Measurements from ENCODE around the gene CSNK1G1.
"Not testable (repeated sequence)": the region's sequence is repeated elsewhere in the genome, so short reads cannot be mapped to it uniquely, and the experiment has no call there.

CSNK1G1 gene

DNA sequence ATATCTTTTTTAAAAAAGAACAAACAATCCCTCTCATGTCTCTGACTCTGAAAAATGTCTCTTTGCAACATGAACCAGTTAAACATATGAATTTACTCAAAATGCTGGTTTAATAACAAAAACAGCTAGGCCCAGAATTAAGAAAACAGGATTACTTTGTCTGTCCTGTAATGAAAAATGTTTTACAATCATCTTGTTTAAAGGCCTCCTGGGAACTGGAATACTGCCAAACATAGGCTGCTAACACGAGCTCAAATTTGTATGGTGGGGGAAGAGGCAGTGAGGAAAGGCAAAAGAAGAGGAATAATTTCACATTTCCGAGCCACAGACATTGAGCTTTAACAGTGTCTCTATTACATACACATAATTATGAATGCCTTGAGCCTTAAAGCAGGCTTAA, 131.5 kb downstream of the CSNK1G1 start:
- Histone ChIP-seq H2AFZ (ENCODE audit: low read depth, low read length, severe bottlenecking) (no peak overlapping the region), H3K9me3 (ENCODE audit: insufficient read depth, low read length) (no peaks in the 10 kb centered on the region), H3K79me2 (ENCODE audit: insufficient read depth, low read length) (no peaks in the 10 kb centered on the region), H3K27me3 (ENCODE audit: low read length) (no peaks in the 10 kb centered on the region), H3K4me3 (ENCODE audit: insufficient read depth, low read length, poor library complexity, severe bottlenecking) (no peak overlapping the region), H3K9ac (ENCODE audit: low read length) (no peak overlapping the region), H3K9me2 (replicated peaks; ENCODE audit: insufficient read depth, low read length) (no peaks in the 10 kb centered on the region), H3K4me2 (ENCODE audit: low read depth, low read length, poor library complexity, severe bottlenecking) (no peak overlapping the region), H4K20me1 (ENCODE audit: low read depth, low read length) (no peaks in the 10 kb centered on the region), H3F3A (ENCODE audit: insufficient read depth) (no peaks in the 10 kb centered on the region), H3K36me3 (ENCODE audit: low read length) (no peaks in the 10 kb centered on the region), H3K27ac (ENCODE audit: low read depth, low read length) (no peak overlapping the region)
- TF ChIP-seq, protein P1, sequence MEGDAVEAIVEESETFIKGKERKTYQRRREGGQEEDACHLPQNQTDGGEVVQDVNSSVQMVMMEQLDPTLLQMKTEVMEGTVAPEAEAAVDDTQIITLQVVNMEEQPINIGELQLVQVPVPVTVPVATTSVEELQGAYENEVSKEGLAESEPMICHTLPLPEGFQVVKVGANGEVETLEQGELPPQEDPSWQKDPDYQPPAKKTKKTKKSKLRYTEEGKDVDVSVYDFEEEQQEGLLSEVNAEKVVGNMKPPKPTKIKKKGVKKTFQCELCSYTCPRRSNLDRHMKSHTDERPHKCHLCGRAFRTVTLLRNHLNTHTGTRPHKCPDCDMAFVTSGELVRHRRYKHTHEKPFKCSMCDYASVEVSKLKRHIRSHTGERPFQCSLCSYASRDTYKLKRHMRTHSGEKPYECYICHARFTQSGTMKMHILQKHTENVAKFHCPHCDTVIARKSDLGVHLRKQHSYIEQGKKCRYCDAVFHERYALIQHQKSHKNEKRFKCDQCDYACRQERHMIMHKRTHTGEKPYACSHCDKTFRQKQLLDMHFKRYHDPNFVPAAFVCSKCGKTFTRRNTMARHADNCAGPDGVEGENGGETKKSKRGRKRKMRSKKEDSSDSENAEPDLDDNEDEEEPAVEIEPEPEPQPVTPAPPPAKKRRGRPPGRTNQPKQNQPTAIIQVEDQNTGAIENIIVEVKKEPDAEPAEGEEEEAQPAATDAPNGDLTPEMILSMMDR (IDR thresholded peaks at IDR 0.05; ENCODE audit: insufficient read depth, low read length, poor library complexity, severe bottlenecking), result no peak
- no peak for TF ChIP-seq EZH2phosphoT487 (conservative IDR thresholded peaks at IDR 0.05; ENCODE audit: low read length)

DNA sequence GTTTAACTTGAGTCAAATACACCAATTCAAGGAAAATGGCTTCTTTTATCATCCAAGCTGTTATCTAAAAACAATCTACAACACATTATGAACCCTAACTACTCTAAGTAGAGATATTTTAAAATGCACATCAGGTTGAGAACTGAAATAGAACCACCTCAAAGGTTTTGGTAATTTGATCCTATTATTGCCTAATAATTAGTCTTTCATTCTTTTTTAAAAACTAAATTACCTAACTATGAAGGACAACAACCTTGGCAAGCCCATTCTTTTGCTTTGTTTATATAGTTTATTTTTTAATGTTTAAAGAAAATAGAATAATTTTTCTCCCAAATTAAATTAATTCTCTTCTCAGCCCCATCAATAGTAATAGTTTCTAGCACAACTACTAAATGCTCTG, 132.1 kb downstream of the CSNK1G1 start:
- Histone ChIP-seq H3K27ac (ENCODE audit: low read depth, low read length) (no peak overlapping the region), H3K27me3 (ENCODE audit: low read length) (no peaks in the 10 kb centered on the region), H3K4me2 (ENCODE audit: low read depth, low read length, poor library complexity, severe bottlenecking) (no peak overlapping the region), H3K9me3 (ENCODE audit: insufficient read depth, low read length) (no peaks in the 10 kb centered on the region), H4K20me1 (ENCODE audit: low read depth, low read length) (no peaks in the 10 kb centered on the region), H3K4me3 (ENCODE audit: insufficient read depth, low read length, poor library complexity, severe bottlenecking) (no peak overlapping the region), H3K36me3 (ENCODE audit: low read length) (no peaks in the 10 kb centered on the region), H3K9me2 (replicated peaks; ENCODE audit: insufficient read depth, low read length) (no peaks in the 10 kb centered on the region), H2AFZ (ENCODE audit: low read depth, low read length, severe bottlenecking) (no peak overlapping the region), H3K79me2 (ENCODE audit: insufficient read depth, low read length) (no peaks in the 10 kb centered on the region), H3K9ac (ENCODE audit: low read length) (no peak overlapping the region), H3F3A (ENCODE audit: insufficient read depth) (no peaks in the 10 kb centered on the region)
- TF ChIP-seq, protein P1 (IDR thresholded peaks at IDR 0.05; ENCODE audit: insufficient read depth, low read length, poor library complexity, severe bottlenecking), result no peak
- no peak for TF ChIP-seq EZH2phosphoT487 (conservative IDR thresholded peaks at IDR 0.05; ENCODE audit: low read length)

DNA sequence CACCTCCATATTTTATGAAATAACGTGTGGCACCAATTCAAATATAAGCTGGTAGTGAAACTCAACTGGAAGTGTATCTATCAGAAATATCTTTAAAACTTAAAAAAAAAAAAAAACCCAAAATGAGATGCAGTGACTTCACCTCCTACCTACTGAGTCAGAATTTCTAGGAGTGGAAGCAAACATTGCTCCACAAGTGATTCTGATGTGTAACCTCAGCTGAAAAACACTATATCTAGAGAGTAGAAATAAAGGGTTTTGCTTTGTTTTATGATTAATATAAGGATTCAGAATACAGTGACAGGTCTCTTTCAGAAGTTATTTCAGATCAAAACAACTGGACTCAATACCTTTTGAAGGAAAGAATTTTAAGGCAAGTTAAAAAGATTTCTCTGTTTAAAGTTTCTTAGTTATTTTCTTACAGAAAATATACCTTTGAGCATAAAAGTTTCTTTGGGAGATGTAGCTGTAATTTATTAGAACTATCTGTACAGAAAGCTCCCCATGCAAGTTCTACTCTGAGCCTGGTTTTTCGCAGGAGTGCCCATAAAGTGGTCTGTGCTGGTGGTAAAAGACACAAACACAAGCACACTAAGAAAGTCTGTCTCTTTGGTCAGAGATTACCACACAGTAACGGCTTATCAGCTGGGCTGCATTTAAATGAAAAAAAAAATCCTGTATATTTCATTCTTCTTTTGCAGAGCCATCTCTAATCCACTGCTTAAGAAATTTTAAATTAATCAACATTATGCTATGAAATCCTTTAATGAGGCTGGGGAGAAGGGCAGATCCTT, 133.2 kb downstream of the CSNK1G1 start:
- Histone ChIP-seq H3K9me2 (replicated peaks; ENCODE audit: insufficient read depth, low read length) (no peaks in the 10 kb centered on the region), H3K9me3 (ENCODE audit: insufficient read depth, low read length) (no peaks in the 10 kb centered on the region), H3F3A (ENCODE audit: insufficient read depth) (no peaks in the 10 kb centered on the region), H2AFZ (ENCODE audit: low read depth, low read length, severe bottlenecking) (no peak overlapping the region), H3K4me3 (ENCODE audit: insufficient read depth, low read length, poor library complexity, severe bottlenecking) (no peak overlapping the region), H3K9ac (ENCODE audit: low read length) (no peak overlapping the region), H3K27me3 (ENCODE audit: low read length) (no peaks in the 10 kb centered on the region), H3K36me3 (ENCODE audit: low read length) (no peaks in the 10 kb centered on the region), H3K79me2 (ENCODE audit: insufficient read depth, low read length) (no peaks in the 10 kb centered on the region; the same call in 1 of the 2 replicates), H3K27ac (ENCODE audit: low read depth, low read length) (no peak overlapping the region), H3K4me2 (ENCODE audit: low read depth, low read length, poor library complexity, severe bottlenecking) (no peak overlapping the region), H4K20me1 (ENCODE audit: low read depth, low read length) (no peaks in the 10 kb centered on the region)
- no peak for TF ChIP-seq EZH2phosphoT487 (conservative IDR thresholded peaks at IDR 0.05; ENCODE audit: low read length)
- TF ChIP-seq, protein P1 (IDR thresholded peaks at IDR 0.05; ENCODE audit: insufficient read depth, low read length, poor library complexity, severe bottlenecking), result no peak

DNA sequence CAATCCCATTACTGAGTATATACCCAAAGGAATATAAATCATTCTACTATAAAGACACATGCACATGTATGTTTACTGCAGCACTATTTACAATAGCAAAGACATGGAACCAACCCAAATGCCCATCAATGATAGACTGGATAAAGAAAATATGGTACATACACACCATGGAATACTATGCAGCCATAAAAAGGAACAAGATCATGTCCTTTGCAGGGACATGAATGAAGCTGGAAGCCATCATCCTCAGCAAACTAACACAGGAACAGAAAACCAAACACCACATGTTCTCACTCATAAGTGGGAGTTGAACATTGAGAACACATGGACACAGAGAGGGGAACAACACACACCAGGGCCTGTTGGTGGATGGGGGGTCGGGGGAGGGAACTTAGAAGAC, 134.1 kb downstream of the CSNK1G1 start:
- H3K9ac ChIP-seq (ENCODE audit: low read length); H3K27me3 ChIP-seq (ENCODE audit: low read length); H2AFZ ChIP-seq (ENCODE audit: low read depth, low read length, severe bottlenecking); H3K36me3 ChIP-seq (ENCODE audit: low read length); H3K79me2 ChIP-seq (ENCODE audit: insufficient read depth, low read length); H3K4me2 ChIP-seq (ENCODE audit: low read depth, low read length, poor library complexity, severe bottlenecking); H3K27ac ChIP-seq (ENCODE audit: low read depth, low read length); H3K9me3 ChIP-seq (ENCODE audit: insufficient read depth, low read length); H4K20me1 ChIP-seq (ENCODE audit: low read depth, low read length); H3K9me2 ChIP-seq (replicated peaks; ENCODE audit: insufficient read depth, low read length); H3F3A ChIP-seq (ENCODE audit: insufficient read depth); H3K4me3 ChIP-seq (ENCODE audit: insufficient read depth, low read length, poor library complexity, severe bottlenecking): not testable (repeated sequence)

DNA sequence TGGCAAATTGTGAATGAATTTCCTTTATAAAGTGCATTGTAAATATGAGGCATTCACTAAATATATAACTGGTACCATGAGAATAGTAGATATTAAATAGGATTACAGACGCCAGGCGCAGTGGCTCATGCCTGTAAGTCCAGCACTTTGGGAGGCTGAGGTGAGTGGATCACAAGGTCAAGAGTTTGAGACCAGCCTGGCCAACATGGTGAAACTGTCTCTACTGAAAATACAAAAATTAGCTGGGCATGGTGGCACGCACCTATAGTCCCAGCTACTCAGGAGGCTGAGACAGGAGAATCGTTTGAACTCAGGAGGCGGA, 138.6 kb downstream of the CSNK1G1 start:
- H3K27me3 ChIP-seq (ENCODE audit: low read length); H3K79me2 ChIP-seq (ENCODE audit: insufficient read depth, low read length); H3K27ac ChIP-seq (ENCODE audit: low read depth, low read length); H3K9ac ChIP-seq (ENCODE audit: low read length); H3K36me3 ChIP-seq (ENCODE audit: low read length); H3K4me3 ChIP-seq (ENCODE audit: insufficient read depth, low read length, poor library complexity, severe bottlenecking); H3K9me2 ChIP-seq (replicated peaks; ENCODE audit: insufficient read depth, low read length); H3F3A ChIP-seq (ENCODE audit: insufficient read depth); H2AFZ ChIP-seq (ENCODE audit: low read depth, low read length, severe bottlenecking); H3K4me2 ChIP-seq (ENCODE audit: low read depth, low read length, poor library complexity, severe bottlenecking); H3K9me3 ChIP-seq (ENCODE audit: insufficient read depth, low read length); H4K20me1 ChIP-seq (ENCODE audit: low read depth, low read length): not testable (repeated sequence)
